ENCODE measurements around the gene TRUB1. TPM values are rescaled to one million over a fixed set of nuclear protein-coding genes. Genes with fewer than 3 reads are reported as not detected.

The TRUB1 gene
- total RNA-seq, 6 donors from 2014 or later, result 10.1 to 68.0 (median 15.0) TPM

DNA sequence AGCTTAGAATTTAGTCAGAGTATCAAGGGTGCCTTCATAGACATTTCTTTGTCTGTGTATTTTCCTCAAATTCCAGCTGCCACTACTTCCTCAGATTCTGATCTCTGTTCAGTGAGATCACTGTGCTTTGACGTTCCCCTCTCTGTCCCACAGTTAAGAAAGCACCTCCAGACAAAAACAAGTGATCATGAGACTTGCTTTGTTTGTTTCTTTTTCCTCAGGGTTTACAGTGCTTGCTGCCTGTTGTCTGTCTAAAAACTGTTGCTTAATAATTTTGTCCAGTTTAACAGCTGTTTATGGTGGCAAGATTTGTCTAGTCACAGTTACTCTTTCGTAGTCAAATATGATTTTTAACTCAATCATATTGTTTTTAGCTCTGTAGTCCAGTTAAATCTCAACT, 29.1 kb downstream of the TRUB1 start:
- Histone ChIP-seq H3K27me3 (no peaks in the 10 kb centered on the region), H3K9me3 (no peaks in the 10 kb centered on the region), H3K4me3 (no peak overlapping the region), H3K27ac (no peak overlapping the region), H3K36me3 (peaks cover 0 to 3% (median 1%) of the 10 kb centered on the region in 4 donors), H3K4me1 (peaks cover 0 to 4% (median 0%) of the 10 kb centered on the region in 4 donors)
- DNase-seq, result no peak
- no peak for ATAC-seq (ENCODE audit: low FRiP score in 2 of 2)
- 44 to 53% methylated on average over 2 of the region's 2 CpGs for WGBS, 2 donors
- TF ChIP-seq, protein P1, sequence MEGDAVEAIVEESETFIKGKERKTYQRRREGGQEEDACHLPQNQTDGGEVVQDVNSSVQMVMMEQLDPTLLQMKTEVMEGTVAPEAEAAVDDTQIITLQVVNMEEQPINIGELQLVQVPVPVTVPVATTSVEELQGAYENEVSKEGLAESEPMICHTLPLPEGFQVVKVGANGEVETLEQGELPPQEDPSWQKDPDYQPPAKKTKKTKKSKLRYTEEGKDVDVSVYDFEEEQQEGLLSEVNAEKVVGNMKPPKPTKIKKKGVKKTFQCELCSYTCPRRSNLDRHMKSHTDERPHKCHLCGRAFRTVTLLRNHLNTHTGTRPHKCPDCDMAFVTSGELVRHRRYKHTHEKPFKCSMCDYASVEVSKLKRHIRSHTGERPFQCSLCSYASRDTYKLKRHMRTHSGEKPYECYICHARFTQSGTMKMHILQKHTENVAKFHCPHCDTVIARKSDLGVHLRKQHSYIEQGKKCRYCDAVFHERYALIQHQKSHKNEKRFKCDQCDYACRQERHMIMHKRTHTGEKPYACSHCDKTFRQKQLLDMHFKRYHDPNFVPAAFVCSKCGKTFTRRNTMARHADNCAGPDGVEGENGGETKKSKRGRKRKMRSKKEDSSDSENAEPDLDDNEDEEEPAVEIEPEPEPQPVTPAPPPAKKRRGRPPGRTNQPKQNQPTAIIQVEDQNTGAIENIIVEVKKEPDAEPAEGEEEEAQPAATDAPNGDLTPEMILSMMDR (IDR thresholded peaks at IDR 0.05), result no peak
- TF ChIP-seq POLR2A (IDR thresholded peaks at IDR 0.05), result peak in 1 of 4 donors; percentile 31

DNA sequence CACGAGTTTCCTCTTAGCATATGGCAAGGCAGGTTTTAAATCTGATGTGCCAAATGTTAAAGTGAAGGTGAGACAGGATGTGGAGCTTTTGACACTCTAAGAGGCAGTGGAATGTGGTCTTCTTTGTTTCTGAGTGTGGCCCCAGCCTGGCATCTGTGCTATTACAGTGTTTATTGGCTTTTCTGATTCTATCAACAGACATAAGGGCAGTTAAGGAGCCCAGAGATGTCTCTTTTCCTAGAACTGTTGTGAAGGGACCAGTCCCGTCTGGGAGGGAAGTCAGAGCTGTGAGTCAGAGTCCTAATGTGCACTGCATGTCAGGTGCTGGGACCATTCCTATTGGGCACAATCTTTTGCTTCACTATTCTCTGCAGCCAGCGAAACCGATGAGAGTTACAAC, 32.5 kb downstream of the TRUB1 start:
- no peak for DNase-seq
- peaks cover 0 to 4% (median 0%) of the 10 kb centered on the region in 4 donors for H3K4me1 ChIP-seq
- H3K9me3 ChIP-seq, result no peaks in the 10 kb centered on the region
- no peak overlapping the region for H3K27ac ChIP-seq
- TF ChIP-seq, protein P1 (IDR thresholded peaks at IDR 0.05), result no peak
- H3K27me3 ChIP-seq, result no peaks in the 10 kb centered on the region
- ATAC-seq (ENCODE audit: low FRiP score in 2 of 2), result no peak
- H3K4me3 ChIP-seq, result no peak overlapping the region
- 81 to 84% methylated on average over 4 of the region's 4 CpGs for WGBS, 2 donors
- H3K36me3 ChIP-seq, result no peaks in the 10 kb centered on the region

DNA sequence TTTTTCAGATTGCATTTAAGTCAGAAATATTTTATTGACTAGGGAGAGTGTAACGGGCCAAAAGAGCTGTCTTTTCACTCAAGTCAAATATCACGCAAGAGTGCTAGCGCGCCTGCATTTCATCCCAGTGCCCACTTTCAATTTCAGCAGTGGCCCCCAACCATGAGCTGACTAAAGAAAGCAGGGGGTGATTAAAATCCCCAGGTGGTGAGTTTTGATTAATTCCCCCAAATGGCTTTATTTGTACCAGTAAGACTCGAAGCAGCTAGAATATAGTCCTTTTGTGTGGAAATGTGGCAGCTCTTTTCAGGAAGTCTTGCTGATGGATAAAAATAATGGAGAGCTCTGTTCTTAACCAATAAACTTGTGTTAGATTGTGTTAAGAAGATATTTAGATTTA, 35.3 kb downstream of the TRUB1 start:
- no peaks in the 10 kb centered on the region for H3K27me3 ChIP-seq
- ATAC-seq (ENCODE audit: low FRiP score in 2 of 2) (no peak), DNase-seq (no peak)
- H3K27ac ChIP-seq, result no peak overlapping the region
- H3K4me3 ChIP-seq, result no peak overlapping the region
- TF ChIP-seq, protein P1 (IDR thresholded peaks at IDR 0.05), result no peak
- TF ChIP-seq EP300 (IDR thresholded peaks at IDR 0.05) (no peak), POLR2AphosphoS5 (IDR thresholded peaks at IDR 0.05) (no peak), POLR2A (IDR thresholded peaks at IDR 0.05) (no peak)
- peaks cover 0 to 2% (median 0%) of the 10 kb centered on the region in 4 donors for H3K4me1 ChIP-seq
- no peaks in the 10 kb centered on the region for H3K9me3 ChIP-seq
- no peaks in the 10 kb centered on the region for H3K36me3 ChIP-seq
- WGBS, 2 donors, result 89 to 91% methylated on average over 5 of the region's 5 CpGs

DNA sequence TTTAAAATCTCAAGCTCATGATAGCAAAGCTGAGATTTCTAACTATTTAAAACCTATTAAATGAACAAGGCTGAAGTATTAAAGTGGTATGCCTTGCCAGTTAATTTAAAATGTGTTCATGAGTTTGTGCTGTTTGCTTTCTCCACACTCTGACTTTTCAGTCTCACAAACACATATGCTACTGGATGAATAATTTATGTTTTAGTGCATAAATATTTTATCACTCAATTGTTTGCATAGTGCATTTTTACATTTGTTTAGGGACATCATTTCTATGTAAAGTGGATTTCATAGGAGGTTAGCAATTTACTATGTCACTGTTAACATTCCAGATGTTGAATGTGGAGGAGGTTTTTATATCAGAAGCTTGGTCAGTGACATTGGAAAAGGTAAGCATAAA, 36.0 kb downstream of the TRUB1 start:
- Histone ChIP-seq H3K27me3 (no peaks in the 10 kb centered on the region), H3K4me1 (no peaks in the 10 kb centered on the region), H3K9me3 (no peaks in the 10 kb centered on the region), H3K27ac (no peak overlapping the region), H3K4me3 (no peak overlapping the region), H3K36me3 (no peaks in the 10 kb centered on the region)
- TF ChIP-seq, protein P1 (IDR thresholded peaks at IDR 0.05), result no peak
- TF ChIP-seq POLR2AphosphoS5 (IDR thresholded peaks at IDR 0.05), result no peak
- no peak for TF ChIP-seq EP300 (IDR thresholded peaks at IDR 0.05)
- no peak for TF ChIP-seq POLR2A (IDR thresholded peaks at IDR 0.05)
- DNase-seq, result no peak
- no peak for ATAC-seq (ENCODE audit: low FRiP score in 2 of 2)

DNA sequence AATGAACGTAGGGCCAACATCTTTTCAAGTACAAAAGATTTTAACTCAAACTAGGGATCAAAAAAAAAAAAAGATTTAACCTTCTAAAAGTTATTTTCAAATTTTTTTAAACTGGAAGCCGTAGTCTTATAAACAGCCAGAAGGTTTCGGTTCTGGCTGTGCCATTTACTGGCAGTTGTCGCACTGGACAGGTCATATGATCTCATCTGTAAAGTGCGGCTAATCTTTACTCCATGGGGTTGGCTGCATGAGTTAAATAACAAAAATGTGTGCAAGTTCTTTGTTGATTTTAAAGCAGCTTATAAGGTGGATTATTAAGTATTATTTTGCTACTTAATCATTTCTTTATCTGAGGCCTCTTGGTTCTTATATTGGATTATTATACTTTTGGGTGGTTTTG, 36.6 kb downstream of the TRUB1 start:
- no peak for ATAC-seq (ENCODE audit: low FRiP score in 2 of 2)
- 88 to 96% methylated on average over 5 of the region's 5 CpGs for WGBS, 2 donors
- DNase-seq, result no peak
- Histone ChIP-seq H3K4me3 (no peak overlapping the region), H3K4me1 (no peaks in the 10 kb centered on the region), H3K36me3 (no peaks in the 10 kb centered on the region), H3K27ac (no peak overlapping the region), H3K9me3 (no peaks in the 10 kb centered on the region), H3K27me3 (no peaks in the 10 kb centered on the region)
- no peak for TF ChIP-seq EP300 (IDR thresholded peaks at IDR 0.05)
- TF ChIP-seq, protein P1 (IDR thresholded peaks at IDR 0.05), result no peak
- TF ChIP-seq POLR2AphosphoS5 (IDR thresholded peaks at IDR 0.05), result no peak
- no peak for TF ChIP-seq POLR2A (IDR thresholded peaks at IDR 0.05)
